ENCODE data around the gene SPOP. TPM values are rescaled to one million over a fixed set of nuclear protein-coding genes. Genes with fewer than 3 reads are reported as not detected.

SPOP gene
- total and polyA plus RNA-seq, 9 donors: 44.5 to 87.3 (median 75.4) TPM

- no peak overlapping the region for H3K27ac ChIP-seq
Measured at GRCh38 chr17:49715717-49716279, 37.9 kb upstream of the SPOP start.

DNA sequence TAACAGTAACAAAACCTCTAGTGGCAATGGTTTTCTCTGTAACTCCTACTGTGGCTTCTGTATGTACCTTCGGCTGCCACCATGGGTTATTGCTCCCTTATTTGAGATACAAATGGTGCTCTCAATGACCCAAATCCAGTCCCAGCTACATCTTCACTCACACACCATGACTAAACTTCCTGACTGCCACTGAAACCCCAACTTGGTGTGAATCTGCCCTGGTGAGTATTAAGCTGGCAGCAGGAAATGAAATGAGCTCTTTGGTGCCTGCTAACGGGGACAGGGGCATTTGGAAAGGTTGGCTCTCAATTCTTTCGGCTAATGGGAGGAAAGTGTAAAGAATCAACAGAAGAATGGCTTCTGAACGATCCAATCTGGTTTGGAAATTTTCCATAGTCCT is 37.3 kb upstream of the SPOP start:
- H3K4me1 ChIP-seq (ENCODE audit: insufficient read depth): no peaks in the 10 kb centered on the region
- intact Hi-C loops (cut with DNase I): no loop called here
- H3K4me3 ChIP-seq: no peak overlapping the region
- H3K36me3 ChIP-seq: no peaks in the 10 kb centered on the region
- no peak overlapping the region for H3K27ac ChIP-seq
- WGBS, 3 donors: 75 to 80% (median 79%) methylated on average over 4 of the region's 4 CpGs
- no peak for DNase-seq
- H3K9me3 ChIP-seq: no peaks in the 10 kb centered on the region
- TF ChIP-seq POLR2A (IDR thresholded peaks at IDR 0.05): no peak
- no peak for TF ChIP-seq CTCF (IDR thresholded peaks at IDR 0.05)
- TF ChIP-seq EP300 (IDR thresholded peaks at IDR 0.05): no peak
- H3K27me3 ChIP-seq: no peaks in the 10 kb centered on the region

More at GRCh38 chr17:49715717-49716279, 37.9 kb upstream of the SPOP start:
- intact Hi-C loops (cut with DNase I): no loop called here
- no peaks in the 10 kb centered on the region for H3K4me1 ChIP-seq (ENCODE audit: insufficient read depth)
- H3K36me3 ChIP-seq: no peaks in the 10 kb centered on the region
- no peak for TF ChIP-seq EP300 (IDR thresholded peaks at IDR 0.05)
- no peak for TF ChIP-seq POLR2A (IDR thresholded peaks at IDR 0.05)
- TF ChIP-seq CTCF (IDR thresholded peaks at IDR 0.05): no peak
- H3K27me3 ChIP-seq: no peaks in the 10 kb centered on the region
- no peak for DNase-seq
- no peaks in the 10 kb centered on the region for H3K9me3 ChIP-seq
- no peak overlapping the region for H3K4me3 ChIP-seq
- WGBS, 3 donors: 55 to 64% (median 56%) methylated on average over 9 of the region's 9 CpGs

DNA sequence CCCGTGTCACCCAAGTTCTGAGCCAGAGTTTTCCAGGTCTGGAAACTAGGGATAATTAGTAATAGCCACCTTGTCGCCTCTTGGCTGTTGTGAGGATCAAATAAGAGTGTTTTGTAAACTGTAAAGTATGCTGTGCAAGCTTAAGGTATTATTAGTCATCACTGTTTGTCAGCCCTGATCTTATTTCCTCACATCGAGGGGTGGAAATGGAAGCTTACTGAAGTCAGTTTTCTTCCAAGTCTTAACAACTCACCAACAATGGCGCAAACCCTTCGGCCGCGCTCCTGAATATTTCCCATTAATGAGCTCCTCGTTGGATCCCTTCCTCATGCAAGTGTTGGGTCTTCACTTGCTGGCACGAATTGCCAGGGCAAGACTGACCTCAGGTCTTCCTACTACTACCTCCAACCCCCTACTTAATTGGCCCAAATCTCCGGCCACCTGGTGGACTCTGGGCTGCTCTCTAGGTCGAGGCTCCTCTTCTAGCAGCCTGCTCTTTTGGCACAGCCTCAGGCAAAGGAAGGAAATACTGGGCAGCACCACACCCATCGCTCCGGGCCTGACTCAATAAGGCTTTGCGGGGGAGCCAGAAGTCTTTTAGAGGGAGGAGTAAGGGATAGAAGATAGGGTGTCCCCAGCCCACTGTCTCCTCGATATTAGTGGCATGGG is 30.8 kb upstream of the SPOP start:
- peak overlapping the region in 1 of 2 donors; percentile 85 for H3K27ac ChIP-seq
- H3K4me1 ChIP-seq (ENCODE audit: insufficient read depth): peaks cover 3% of the 10 kb centered on the region
- no peak for TF ChIP-seq POLR2A (IDR thresholded peaks at IDR 0.05)
- no peak for TF ChIP-seq CTCF (IDR thresholded peaks at IDR 0.05)
- no peak for TF ChIP-seq EP300 (IDR thresholded peaks at IDR 0.05)
- peak overlapping the region; percentile 16 for H3K4me3 ChIP-seq
- no peak for DNase-seq
- 48 to 55% (median 49%) methylated on average over 15 of the region's 15 CpGs for WGBS, 3 donors
- H3K9me3 ChIP-seq: no peaks in the 10 kb centered on the region
- intact Hi-C loops (cut with DNase I): loop anchor here in 3 of 4 donors (5.0 to 10.0 kb wide), 3 partner anchors 74 to 276 kb away; no protein-coding TSS in a partner anchor
- no peaks in the 10 kb centered on the region for H3K27me3 ChIP-seq
- H3K36me3 ChIP-seq: no peaks in the 10 kb centered on the region

DNA sequence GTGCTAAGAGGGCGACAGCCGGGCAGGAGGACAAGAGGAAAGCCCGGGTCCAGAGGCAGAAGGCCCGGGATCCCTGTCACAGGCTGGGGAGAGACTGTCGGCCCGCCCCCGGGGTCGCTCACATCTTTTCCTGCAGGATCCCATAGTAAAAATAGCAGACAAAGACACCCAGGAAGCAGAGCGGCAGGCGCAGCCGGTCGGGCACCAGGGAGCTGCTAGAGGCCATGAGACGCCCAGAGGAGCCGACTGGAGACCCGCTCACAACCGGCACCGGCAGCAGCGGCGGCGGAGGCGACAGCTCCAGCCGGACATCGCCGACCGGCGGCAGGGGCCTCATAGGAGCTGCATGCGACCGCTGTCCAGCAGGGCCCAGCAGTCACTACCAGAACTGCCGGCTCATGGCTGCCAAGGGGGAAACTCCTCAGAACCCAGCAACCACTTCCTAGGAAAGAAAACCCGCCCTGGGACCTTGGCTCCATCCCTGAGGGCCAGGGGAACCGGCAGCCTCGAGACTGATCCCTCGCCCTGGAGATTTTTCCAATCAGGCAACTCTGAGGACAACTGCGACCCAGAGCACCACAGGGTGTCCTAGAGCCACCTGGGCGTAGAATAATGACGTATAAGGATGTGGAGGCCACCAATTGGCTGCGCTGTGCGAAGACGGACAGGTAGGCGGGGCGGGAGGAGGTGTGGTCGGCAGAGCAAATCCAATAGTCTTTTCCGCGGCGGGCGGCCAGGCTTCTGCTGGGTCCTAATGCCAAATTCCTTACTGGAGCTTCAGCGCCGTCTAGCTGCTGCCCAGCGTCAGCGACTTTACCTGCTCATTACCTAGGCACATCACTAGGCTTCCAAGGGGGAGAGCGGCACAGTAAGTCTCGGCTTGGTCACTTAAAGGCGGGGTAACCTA is 30.0 kb upstream of the SPOP start, which contains the start of gene SLC35B1:
Gene SLC35B1, minus strand, starts transcription at position 357 of the 907 bp plus-strand sequence. Its CDS starts 131 bp downstream, at position 226.
- intact Hi-C loops (cut with DNase I): loop anchor here in 3 of 4 donors (5.0 to 10.0 kb wide), 3 partner anchors 74 to 277 kb away; no protein-coding TSS in a partner anchor
- WGBS, 3 donors: 1% methylated on average over 47 to 53 of the region's 53 CpGs
- H3K36me3 ChIP-seq: no peaks in the 10 kb centered on the region
- no peaks in the 10 kb centered on the region for H3K9me3 ChIP-seq
- peaks cover 3% of the 10 kb centered on the region for H3K4me1 ChIP-seq (ENCODE audit: insufficient read depth)
- DNase-seq: peak; percentile 98 to 99 (median 99)
- TF ChIP-seq CTCF (IDR thresholded peaks at IDR 0.05) (peak; percentile 53 to 60 (median 56)), EP300 (IDR thresholded peaks at IDR 0.05) (no peak), POLR2A (IDR thresholded peaks at IDR 0.05) (peak; percentile 33)
- peak within 1 kb of the TSS; percentile 85 to 91 for H3K27ac ChIP-seq
- no peaks in the 10 kb centered on the region for H3K27me3 ChIP-seq
- H3K4me3 ChIP-seq: peak within 1 kb of the TSS; percentile 87

Measured in ovary (tissue), 9 donors.